ENCODE results near the gene NNMT.

NNMT gene

GRCh38 chr11:114285599-114285998 lies 10.6 kb upstream of the NNMT start:
- FAIRE-seq, result no peak

- FAIRE-seq, result no peak
Measured at GRCh38 chr11:114286229-114286628, 10.0 kb upstream of the NNMT start.

- FAIRE-seq, result no peak
Measured at GRCh38 chr11:114287154-114287553, 9.0 kb upstream of the NNMT start.

GRCh38 chr11:114288136-114288535 lies 8.1 kb upstream of the NNMT start:
- FAIRE-seq, result no peak

GRCh38 chr11:114289779-114290178 lies 6.4 kb upstream of the NNMT start:
- FAIRE-seq, result no peak

GRCh38 chr11:114290503-114291235 lies 5.5 kb upstream of the NNMT start:
- FAIRE-seq, result peak; percentile 5

GRCh38 chr11:114291381-114291780 lies 4.8 kb upstream of the NNMT start:
- FAIRE-seq, result no peak

GRCh38 chr11:114291842-114292680 lies 4.1 kb upstream of the NNMT start:
- peak; percentile 88 for FAIRE-seq

GRCh38 chr11:114293201-114293711 lies 2.9 kb upstream of the NNMT start:
- no peak for FAIRE-seq

GRCh38 chr11:114296605-114297372 lies 590 bp downstream of the NNMT start:
- no peak for FAIRE-seq

- FAIRE-seq, result no peak
Measured at GRCh38 chr11:114297806-114298709, 1.9 kb downstream of the NNMT start.

GRCh38 chr11:114298710-114299109 lies 2.5 kb downstream of the NNMT start:
- FAIRE-seq, result no peak

GRCh38 chr11:114301088-114301487 lies 4.9 kb downstream of the NNMT start:
- no peak for FAIRE-seq

GRCh38 chr11:114301927-114302326 lies 5.7 kb downstream of the NNMT start:
- FAIRE-seq, result no peak

- no peak for FAIRE-seq
Measured at GRCh38 chr11:114302663-114303062, 6.5 kb downstream of the NNMT start.

- FAIRE-seq, result no peak
Measured at GRCh38 chr11:114304065-114304464, 7.9 kb downstream of the NNMT start.

- FAIRE-seq, result no peak
Measured at GRCh38 chr11:114304969-114305368, 8.8 kb downstream of the NNMT start.

GRCh38 chr11:114307524-114308203 lies 11.5 kb downstream of the NNMT start:
- no peak for FAIRE-seq

GRCh38 chr11:114308689-114309089 lies 12.5 kb downstream of the NNMT start:
- peak; percentile 90 for FAIRE-seq

- peak; percentile 38 for FAIRE-seq
Measured at GRCh38 chr11:114309517-114309916, 13.3 kb downstream of the NNMT start.

- FAIRE-seq, result no peak
Measured at GRCh38 chr11:114310095-114310494, 13.9 kb downstream of the NNMT start.

GRCh38 chr11:114311946-114312345 lies 15.7 kb downstream of the NNMT start:
- no peak for FAIRE-seq

Data from islet of Langerhans (tissue), 1 donor.